ENCODE data around the gene LRP5. TPM values are rescaled to one million over a fixed set of nuclear protein-coding genes. Genes with fewer than 3 reads are reported as not detected.

Gene LRP5
- polyA plus RNA-seq, 1 donor (not counting 4 experiments of a cell fraction or from before 2014, with no cell fraction given) = 6.6 TPM

DNA sequence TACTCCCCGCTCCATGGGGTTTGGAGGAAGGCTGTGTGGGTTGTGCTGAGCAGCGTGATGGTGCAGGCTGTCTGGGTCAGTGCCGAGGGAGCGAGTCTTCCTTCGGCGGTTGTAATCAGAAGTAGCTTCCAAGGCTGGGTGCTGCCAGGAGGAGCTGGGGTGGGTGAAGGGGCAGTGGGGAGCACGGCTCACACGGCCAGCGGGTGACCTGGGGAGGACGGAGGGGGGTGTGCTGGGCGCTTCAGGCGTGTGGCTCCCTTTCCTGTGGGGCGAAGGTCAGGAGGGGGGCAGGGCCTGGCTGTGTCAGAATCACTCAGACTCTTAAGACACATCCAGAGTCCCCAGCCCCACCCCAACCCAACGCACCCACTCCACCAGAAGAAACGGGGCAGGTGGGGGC is 60.2 kb downstream of the LRP5 start:
- no peak overlapping the region for H3K27ac ChIP-seq (ENCODE audit: control insufficient read depth, insufficient read depth, low read length)
- H3K79me2 ChIP-seq (ENCODE audit: control insufficient read depth, insufficient read depth, low read length) = no peaks in the 10 kb centered on the region
- no peaks in the 10 kb centered on the region for H3K4me1 ChIP-seq (ENCODE audit: control insufficient read depth, extremely low read depth, insufficient read depth, low read length)
- TF ChIP-seq, protein P1, sequence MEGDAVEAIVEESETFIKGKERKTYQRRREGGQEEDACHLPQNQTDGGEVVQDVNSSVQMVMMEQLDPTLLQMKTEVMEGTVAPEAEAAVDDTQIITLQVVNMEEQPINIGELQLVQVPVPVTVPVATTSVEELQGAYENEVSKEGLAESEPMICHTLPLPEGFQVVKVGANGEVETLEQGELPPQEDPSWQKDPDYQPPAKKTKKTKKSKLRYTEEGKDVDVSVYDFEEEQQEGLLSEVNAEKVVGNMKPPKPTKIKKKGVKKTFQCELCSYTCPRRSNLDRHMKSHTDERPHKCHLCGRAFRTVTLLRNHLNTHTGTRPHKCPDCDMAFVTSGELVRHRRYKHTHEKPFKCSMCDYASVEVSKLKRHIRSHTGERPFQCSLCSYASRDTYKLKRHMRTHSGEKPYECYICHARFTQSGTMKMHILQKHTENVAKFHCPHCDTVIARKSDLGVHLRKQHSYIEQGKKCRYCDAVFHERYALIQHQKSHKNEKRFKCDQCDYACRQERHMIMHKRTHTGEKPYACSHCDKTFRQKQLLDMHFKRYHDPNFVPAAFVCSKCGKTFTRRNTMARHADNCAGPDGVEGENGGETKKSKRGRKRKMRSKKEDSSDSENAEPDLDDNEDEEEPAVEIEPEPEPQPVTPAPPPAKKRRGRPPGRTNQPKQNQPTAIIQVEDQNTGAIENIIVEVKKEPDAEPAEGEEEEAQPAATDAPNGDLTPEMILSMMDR (optimal IDR thresholded peaks at IDR 0.05 in 1 of 3, IDR thresholded peaks at IDR 0.05 in 1 of 3, conservative IDR thresholded peaks at IDR 0.05 in 1 of 3; ENCODE audit: extremely low read depth in 1 of 3, insufficient read depth in 2 of 3, low read length in 3 of 3) = no peak
- TF ChIP-seq EZH2 (IDR thresholded peaks at IDR 0.05; ENCODE audit: low read length) = no peak
- no peak overlapping the region for H3K4me2 ChIP-seq (ENCODE audit: control insufficient read depth, extremely low read depth, insufficient read depth, low read depth, low read length)
- DNase-seq (ENCODE audit: low read depth, low spot score) = no peak
- no peaks in the 10 kb centered on the region for H3K9me1 ChIP-seq (ENCODE audit: control insufficient read depth, extremely low read depth, insufficient read depth, low read length)
- H3K4me3 ChIP-seq (ENCODE audit: control insufficient read depth in 2 of 3, extremely low read depth in 1 of 3, insufficient read depth in 2 of 3, low read depth in 1 of 3, low read length in 3 of 3) = no peak overlapping the region
- no peak for FAIRE-seq
- peaks cover 4 to 7% of the 10 kb centered on the region in 2 experiments for H3K36me3 ChIP-seq (ENCODE audit: control insufficient read depth in 2 of 2, extremely low read depth in 1 of 2, insufficient read depth in 2 of 2, low read length in 2 of 2)
- no peak overlapping the region for H2AFZ ChIP-seq (ENCODE audit: control insufficient read depth, low read length)
- dilution Hi-C loops (cut with MboI; ENCODE audit: extremely low pct_ligation_motif_present, low sequenced_read_pairs) = no loop called here
- H3K9ac ChIP-seq (ENCODE audit: control insufficient read depth, extremely low read depth, insufficient read depth, low read length) = no peak overlapping the region
- H3K9me3 ChIP-seq (ENCODE audit: control insufficient read depth, low read depth, low read length) = no peaks in the 10 kb centered on the region
- H3K27me3 ChIP-seq (ENCODE audit: control insufficient read depth, extremely low read depth, insufficient read depth, low read length) = no peaks in the 10 kb centered on the region
- H4K20me1 ChIP-seq (ENCODE audit: control insufficient read depth, extremely low read depth, insufficient read depth, low read length) = no peaks in the 10 kb centered on the region

DNA sequence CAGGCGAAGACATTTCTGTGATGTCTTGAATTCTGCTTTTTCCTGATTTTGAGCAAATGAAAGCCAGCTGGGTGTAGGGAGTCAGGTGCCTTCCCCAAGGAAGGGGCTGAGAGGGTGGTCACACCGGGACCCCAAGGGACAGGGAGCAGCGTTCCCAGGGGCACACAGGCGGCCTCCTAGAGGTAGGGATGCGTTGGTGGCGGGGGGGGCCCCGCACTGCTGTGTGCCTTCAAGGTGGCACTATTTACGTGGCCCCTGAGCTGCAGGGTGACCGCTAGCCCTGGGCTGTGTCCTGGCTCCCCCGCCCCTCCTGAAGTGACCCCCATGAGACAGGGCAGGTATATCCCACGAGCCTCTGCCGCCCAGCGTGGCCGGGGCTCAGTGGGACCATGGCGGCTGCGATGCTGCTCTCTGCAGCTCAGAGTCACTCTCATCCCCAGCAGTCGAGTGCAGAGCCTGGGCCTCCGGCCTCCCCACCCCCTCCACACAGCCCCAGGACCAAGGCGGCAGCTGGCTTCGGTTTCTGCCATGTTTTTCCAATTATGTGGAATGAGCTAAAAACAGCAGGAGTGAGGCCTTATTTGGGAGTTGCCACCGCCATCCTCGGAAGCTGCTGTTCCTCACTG is 60.9 kb downstream of the LRP5 start:
- H3K27me3 ChIP-seq (ENCODE audit: control insufficient read depth, extremely low read depth, insufficient read depth, low read length) = no peaks in the 10 kb centered on the region
- no peak overlapping the region for H3K4me2 ChIP-seq (ENCODE audit: control insufficient read depth, extremely low read depth, insufficient read depth, low read depth, low read length)
- no peaks in the 10 kb centered on the region for H3K9me3 ChIP-seq (ENCODE audit: control insufficient read depth, low read depth, low read length)
- no peaks in the 10 kb centered on the region for H3K79me2 ChIP-seq (ENCODE audit: control insufficient read depth, insufficient read depth, low read length)
- H3K9me1 ChIP-seq (ENCODE audit: control insufficient read depth, extremely low read depth, insufficient read depth, low read length) = no peaks in the 10 kb centered on the region
- no peaks in the 10 kb centered on the region for H3K4me1 ChIP-seq (ENCODE audit: control insufficient read depth, extremely low read depth, insufficient read depth, low read length)
- H3K27ac ChIP-seq (ENCODE audit: control insufficient read depth, insufficient read depth, low read length) = no peak overlapping the region
- no peak for FAIRE-seq
- H4K20me1 ChIP-seq (ENCODE audit: control insufficient read depth, extremely low read depth, insufficient read depth, low read length) = no peaks in the 10 kb centered on the region
- H3K4me3 ChIP-seq (ENCODE audit: control insufficient read depth in 2 of 3, extremely low read depth in 1 of 3, insufficient read depth in 2 of 3, low read depth in 1 of 3, low read length in 3 of 3) = no peak overlapping the region
- H3K36me3 ChIP-seq (ENCODE audit: control insufficient read depth in 2 of 2, extremely low read depth in 1 of 2, insufficient read depth in 2 of 2, low read length in 2 of 2) = peaks cover 3 to 4% of the 10 kb centered on the region in 2 experiments
- TF ChIP-seq, protein P1 (optimal IDR thresholded peaks at IDR 0.05 in 1 of 3, IDR thresholded peaks at IDR 0.05 in 1 of 3, conservative IDR thresholded peaks at IDR 0.05 in 1 of 3; ENCODE audit: extremely low read depth in 1 of 3, insufficient read depth in 2 of 3, low read length in 3 of 3) = no peak
- TF ChIP-seq EZH2 (IDR thresholded peaks at IDR 0.05; ENCODE audit: low read length) = no peak
- dilution Hi-C loops (cut with MboI; ENCODE audit: extremely low pct_ligation_motif_present, low sequenced_read_pairs) = no loop called here
- no peak overlapping the region for H3K9ac ChIP-seq (ENCODE audit: control insufficient read depth, extremely low read depth, insufficient read depth, low read length)
- no peak for DNase-seq (ENCODE audit: low read depth, low spot score)
- H2AFZ ChIP-seq (ENCODE audit: control insufficient read depth, low read length) = no peak overlapping the region

Measured in keratinocyte (primary cell).